Heart right ventricle (tissue), 16 donors: ENCODE measurements around the gene MNDA. TPM values are rescaled to one million over a fixed set of nuclear protein-coding genes. Genes with fewer than 3 reads are reported as not detected.
A peak's percentile ranks its signal among the peaks of the same experiment; 100 is the strongest.

Source experiments
- ATAC-seq, 8 donors: fragments of 200-7000 bp; cut with Tn5 transposase; one replicate each; pipeline ENCODE4 v1.9.1; 2020; ENCODE audit warnings: mild to moderate bottlenecking in 8 of 8, moderate library complexity in 8 of 8, moderate number of reproducible peaks in 1 of 8
- DNase-seq, 2 donors: peaks; one replicate each; pipeline ENCODE4 v3.0.0-alpha.2; 2020
- H3K27ac ChIP-seq, 10 donors: fragments of 200-600 bp; sonication (generic) in 2 of 10; one replicate each; pipeline versions ENCODE4 v1.5.0 to v1.8.0; 2020 to 2022; ENCODE audit warnings: mild to moderate bottlenecking in 3 of 10
- H3K27me3 ChIP-seq, 7 donors: fragments of 200-600 bp; one replicate each; pipeline ENCODE4 v1.8.0; 2021 to 2022; ENCODE audit warnings: mild to moderate bottlenecking in 2 of 7
- H3K36me3 ChIP-seq, 9 donors: fragments of 200-600 bp; sonication (generic) in 1 of 9; one replicate each; pipeline versions ENCODE4 v1.5.0 to v1.8.0; 2020 to 2022; ENCODE audit warnings: mild to moderate bottlenecking in 2 of 9
- H3K4me1 ChIP-seq, 9 donors: fragments of 200-600 bp; sonication (generic) in 1 of 9; one replicate each; pipeline versions ENCODE4 v1.5.0 to v1.8.0; 2020 to 2022; ENCODE audit warnings: mild to moderate bottlenecking in 4 of 9
- H3K4me3 ChIP-seq, 10 donors: fragments of 200-600 bp; sonication (generic) in 2 of 10; one replicate each; pipeline versions ENCODE4 v1.5.0 to v1.8.0; 2020 to 2022; ENCODE audit warnings: mild to moderate bottlenecking in 7 of 10, moderate library complexity in 2 of 10
- H3K9me3 ChIP-seq, 11 donors: fragments of 200-600 bp in 10 of 11; sonication (generic) in 2 of 11; one replicate each; pipeline versions ENCODE4 v1.5.0 to v1.8.0; 2013 to 2022; ENCODE audit warnings: mild to moderate bottlenecking in 2 of 11, control low read depth in 1 of 11, moderate library complexity in 1 of 11
- CTCF ChIP-seq, 9 donors: fragments of 200-600 bp; sonication (generic) in 2 of 9; IDR thresholded peaks; one replicate each; pipeline versions ENCODE4 v1.5.0 to v1.8.0; 2021 to 2022; ENCODE audit warnings: antibody characterized with exemption in 9 of 9, mild to moderate bottlenecking in 5 of 9, moderate library complexity in 1 of 9
- WGBS, 2 donors: extraction: QIAGEN DNeasy Blood & Tissue Kit; methylation state at CpG; one replicate each; pipeline ENCODE4 v1.1.7; 2013; ENCODE audit warnings: inconsistent platforms in 1 of 2; 5-methylcytosine and 5-hydroxymethylcytosine counted together
- intact Hi-C, 10 donors: fragments of 100-400 bp; cut with DNase I; formaldehyde crosslinking; loops; one replicate each; pipeline versions ENCODE4 v1.11.1 to v1.14.2; 2022
- long read RNA-seq, 3 donors: library from polyadenylated mRNA; unstranded; transcript quantifications; one replicate each; pipeline ENCODE4 v2.0.0, GENCODE V29; 2020 to 2021
- polyA plus RNA-seq, 2 donors: library from polyadenylated mRNA; stranded (reverse); fragments of 200-250 nt; gene quantifications; one replicate each; pipeline ENCODE4 v1.2.3, GENCODE V29; 2013
- total RNA-seq, 10 donors: library from RNA; stranded (reverse); fragmentation: NEBNext Ultra II Directional in 3 of 10; extraction: Animal tissue kit (Norgen Biotek cat#: 25700) in 3 of 10; gene quantifications; one replicate each; pipeline versions ENCODE4 v1.2.1 to v1.2.4, GENCODE V29; 2021 to 2023
- donor health status: Arrhythmogenic right ventricular cardiomyopathy.
- donor health status: ischemic (EF 13 %, LVEDD 7.1; RV severe dilation, severe dysfunction).
- donor health status: healthy with polysubstance abuse.
- donor health status: DM: no; HTN: yes; CAD: no.
- donor health status: DM: no; HTN: no; CAD: no.
- donor health status: ischemic (EF 25% LVEDD 6.9; RV normal size, moderate dysfunction).
- donor health status: ischemic (EF 25% LVEDD 5.7; RV mildly dilated, moderate dysfunction).
- donor health status: healthy.
- donor health status: DM: yes; HTN: yes; CAD: no.
- donor health status: Ischemic cardiomyopathy.
- donor health status: ischemic (EF 35%, LVEDD 5.7; RV mildly dilated, moderate dysfunction).
- donor health status: nonischemic (EF 11% LVEDD 7.7; RV severe dilation, severe dysfunction).
- donor health status: DM: yes; HTN: yes; CAD: no.
- donor health status: PGD.
- donor health status: ischemic (EF 29% LVEDD 5.4; RV normal size, mild dysfunction).
- donor health status: nonischemic (EF 23%, LVEDD 6.1; RV moderate dilation, normal function).

The MNDA gene
- total RNA-seq: 10 to 100 TPM in 1 of 10 donors, 1 to 10 TPM in 9; 1.9 to 18.9 (median 2.8) TPM
- polyA plus RNA-seq: 1 to 10 TPM; 1.0 to 1.2 TPM
- long read RNA-seq, donor 1, partial matches to known transcripts: 0 of 2 reads
- long read RNA-seq, donor 1, other reads (novel, unspliced or antisense): 0 of 2 reads
- long read RNA-seq, donor 2, partial matches to known transcripts: 0 of 1 reads
- long read RNA-seq, donor 2, other reads (novel, unspliced or antisense): 0 of 1 reads
- long read RNA-seq, donor 3, partial matches to known transcripts: 0 of 1 reads
- long read RNA-seq, donor 3, other reads (novel, unspliced or antisense): 0 of 1 reads

DNA sequence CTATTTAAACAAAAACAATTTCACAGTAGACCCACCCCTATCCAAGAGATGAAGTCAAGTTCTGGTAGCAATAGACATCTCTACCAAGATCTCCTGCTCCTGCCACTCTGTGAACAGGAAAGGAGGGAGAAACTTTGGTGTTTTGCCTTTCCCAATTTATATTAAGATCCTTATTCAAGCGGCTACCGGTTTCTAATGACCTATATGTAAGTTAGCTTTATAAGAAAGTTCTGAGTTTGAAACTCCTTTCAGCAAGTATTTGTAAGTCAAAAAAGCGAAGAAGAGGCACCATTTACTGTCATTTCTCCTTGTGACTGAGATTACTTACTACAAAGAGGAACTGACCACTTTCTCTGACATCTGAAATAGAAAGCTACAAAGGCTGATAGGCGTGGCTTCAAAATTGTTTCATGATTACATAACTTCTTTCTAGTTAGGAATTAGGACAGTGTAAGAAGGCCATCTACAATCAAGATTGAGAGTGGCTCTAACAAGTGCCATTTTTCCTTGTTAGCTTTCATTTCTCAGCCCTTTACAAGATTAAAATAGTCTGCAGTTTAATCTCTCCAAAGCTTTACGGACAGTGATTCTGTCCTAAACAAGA, at the start of gene MNDA:
MNDA (plus strand) TSS at position 448 of the 604 bp plus-strand sequence. CDS start 10,803 bp downstream, outside the sequence.
- DNase-seq (no peak), ATAC-seq (peak in 7 of 8 donors; percentile 37 to 71 (median 64))
- H3K4me1 ChIP-seq: peaks cover 0 to 6% (median 0%) of the 10 kb centered on the region in 9 donors
- peak within 1 kb of the TSS in 6 of 10 donors; percentile 2 to 49 (median 15) for H3K4me3 ChIP-seq
- H3K36me3 ChIP-seq: no peaks in the 10 kb centered on the region
- 76 to 83% methylated on average over 5 of the region's 5 CpGs for WGBS, 2 donors
- TF ChIP-seq CTCF (IDR thresholded peaks at IDR 0.05): no peak
- peak within 1 kb of the TSS in 5 of 10 donors; percentile 18 to 79 (median 51) for H3K27ac ChIP-seq
- peaks cover 0 to 18% (median 0%) of the 10 kb centered on the region in 11 donors for H3K9me3 ChIP-seq
- intact Hi-C loops: no loop called here
- H3K27me3 ChIP-seq: no peaks in the 10 kb centered on the region

DNA sequence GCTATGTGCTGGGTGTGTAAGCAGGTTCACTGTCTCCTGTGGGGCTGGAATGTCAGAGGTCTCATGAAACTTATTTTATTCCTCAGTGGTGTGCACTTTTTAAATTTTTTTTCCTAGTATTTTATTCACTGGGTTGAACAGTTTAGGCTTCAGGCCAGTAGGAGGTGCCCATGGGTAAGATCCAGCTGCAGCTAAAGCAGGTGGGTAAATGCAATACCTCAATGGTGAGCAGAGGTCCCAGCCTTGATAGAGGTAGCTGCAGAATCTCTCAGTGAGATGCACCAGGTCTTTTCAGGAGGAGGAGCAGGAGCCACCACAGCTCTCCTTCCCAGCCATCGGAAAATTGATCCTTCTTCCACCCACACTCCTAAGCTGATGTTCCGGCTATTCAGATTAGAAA, 37.5 kb upstream of the MNDA start:
- H3K4me3 ChIP-seq: no peak overlapping the region
- no peak overlapping the region for H3K27ac ChIP-seq
- H3K9me3 ChIP-seq: peaks cover 0 to 18% (median 0%) of the 10 kb centered on the region in 11 donors
- H3K36me3 ChIP-seq: no peaks in the 10 kb centered on the region
- intact Hi-C loops: no loop called here
- H3K4me1 ChIP-seq: peaks cover 0 to 2% (median 0%) of the 10 kb centered on the region in 9 donors
- H3K27me3 ChIP-seq: peaks cover 0 to 10% (median 0%) of the 10 kb centered on the region in 7 donors
- 71 to 78% methylated on average over 2 of the region's 2 CpGs for WGBS, 2 donors
- DNase-seq: no peak
- peak in 2 of 9 donors; percentile 10 to 39 for TF ChIP-seq CTCF (IDR thresholded peaks at IDR 0.05)
- ATAC-seq: no peak

GRCh38 chr1:158794247-158794646, 36.9 kb upstream of the MNDA start:
- peaks cover 0 to 14% (median 0%) of the 10 kb centered on the region in 11 donors for H3K9me3 ChIP-seq
- no peak for DNase-seq
- intact Hi-C loops: no loop called here
- H3K4me3 ChIP-seq: no peak overlapping the region
- no peak for ATAC-seq
- peaks cover 0 to 5% (median 0%) of the 10 kb centered on the region in 9 donors for H3K4me1 ChIP-seq
- TF ChIP-seq CTCF (IDR thresholded peaks at IDR 0.05): no peak
- peaks cover 0 to 13% (median 0%) of the 10 kb centered on the region in 7 donors for H3K27me3 ChIP-seq
- no peaks in the 10 kb centered on the region for H3K36me3 ChIP-seq
- 63 to 64% methylated on average over 6 of the region's 6 CpGs for WGBS, 2 donors
- H3K27ac ChIP-seq: no peak overlapping the region

GRCh38 chr1:158798531-158798930, 32.6 kb upstream of the MNDA start:
- TF ChIP-seq CTCF (IDR thresholded peaks at IDR 0.05): peak in 3 of 9 donors; percentile 7 to 29 (median 14)
- no peaks in the 10 kb centered on the region for H3K9me3 ChIP-seq
- H3K27me3 ChIP-seq: peaks cover 0 to 21% (median 0%) of the 10 kb centered on the region in 7 donors
- no peak overlapping the region for H3K27ac ChIP-seq
- peaks cover 0 to 28% (median 0%) of the 10 kb centered on the region in 9 donors for H3K4me1 ChIP-seq
- ATAC-seq (no peak), DNase-seq (no peak)
- intact Hi-C loops: no loop called here
- no peaks in the 10 kb centered on the region for H3K36me3 ChIP-seq
- H3K4me3 ChIP-seq: no peak overlapping the region
- 73 to 80% methylated on average over 3 of the region's 3 CpGs for WGBS, 2 donors
